Measurements from ENCODE around the gene STEAP1. TPM values are rescaled to one million over a fixed set of nuclear protein-coding genes. Genes with fewer than 3 reads are reported as not detected.
"Not testable (repeated sequence)": the region's sequence is repeated elsewhere in the genome, so short reads cannot be mapped to it uniquely, and the experiment has no call there.

The STEAP1 gene
- total RNA-seq, 4 donors from 2014 or later = 2.9 to 14.6 (median 8.8) TPM

- no peak for DNase-seq (ENCODE audit: extremely low spot score)
- Histone ChIP-seq H3K4me1 (peaks cover 0 to 6% (median 0%) of the 10 kb centered on the region in 4 donors), H3K27ac (replicated peaks in 1 of 4) (no peak overlapping the region), H3K9me3 (no peaks in the 10 kb centered on the region), H3K4me3 (no peak overlapping the region), H3K27me3 (no peaks in the 10 kb centered on the region), H3K36me3 (no peaks in the 10 kb centered on the region)
- intact Hi-C loops (cut with DNase I) = no loop called here
- TF ChIP-seq CTCF (IDR thresholded peaks at IDR 0.05) (no peak), POLR2AphosphoS5 (IDR thresholded peaks at IDR 0.05) (no peak), POLR2A (IDR thresholded peaks at IDR 0.05; ENCODE audit: low read depth) (no peak), EP300 (IDR thresholded peaks at IDR 0.05) (no peak)
Observed at GRCh38 chr7:90181485-90181884, 27.2 kb downstream of the STEAP1 start.

- H3K4me1 ChIP-seq; H3K9me3 ChIP-seq; H3K27ac ChIP-seq (replicated peaks in 1 of 4); intact Hi-C loops (cut with DNase I); DNase-seq (ENCODE audit: extremely low spot score); H3K36me3 ChIP-seq; H3K4me3 ChIP-seq; H3K27me3 ChIP-seq: not testable (repeated sequence)
- 72% methylated on average over 4 of the region's 4 CpGs for WGBS
Observed at GRCh38 chr7:90186290-90186689, 32.0 kb downstream of the STEAP1 start.

GRCh38 chr7:90187507-90188050 lies 33.3 kb downstream of the STEAP1 start:
- Histone ChIP-seq H3K27me3 (no peaks in the 10 kb centered on the region), H3K9me3 (no peaks in the 10 kb centered on the region), H3K4me1 (no peaks in the 10 kb centered on the region), H3K36me3 (no peaks in the 10 kb centered on the region), H3K4me3 (no peak overlapping the region), H3K27ac (replicated peaks in 1 of 4) (no peak overlapping the region)
- TF ChIP-seq POLR2A (IDR thresholded peaks at IDR 0.05; ENCODE audit: low read depth) (no peak), CTCF (IDR thresholded peaks at IDR 0.05) (no peak), POLR2AphosphoS5 (IDR thresholded peaks at IDR 0.05) (no peak), EP300 (IDR thresholded peaks at IDR 0.05) (no peak)
- intact Hi-C loops (cut with DNase I) = no loop called here
- DNase-seq (ENCODE audit: extremely low spot score) = no peak

GRCh38 chr7:90188281-90188680 lies 34.0 kb downstream of the STEAP1 start:
- intact Hi-C loops (cut with DNase I) = no loop called here
- no peaks in the 10 kb centered on the region for H3K4me1 ChIP-seq
- TF ChIP-seq CTCF (IDR thresholded peaks at IDR 0.05) (no peak), POLR2AphosphoS5 (IDR thresholded peaks at IDR 0.05) (no peak), POLR2A (IDR thresholded peaks at IDR 0.05; ENCODE audit: low read depth) (no peak), EP300 (IDR thresholded peaks at IDR 0.05) (no peak)
- no peaks in the 10 kb centered on the region for H3K27me3 ChIP-seq
- no peak for DNase-seq (ENCODE audit: extremely low spot score)
- no peaks in the 10 kb centered on the region for H3K9me3 ChIP-seq
- WGBS = 71% methylated on average over 2 of the region's 2 CpGs
- H3K4me3 ChIP-seq = no peak overlapping the region
- no peaks in the 10 kb centered on the region for H3K36me3 ChIP-seq
- H3K27ac ChIP-seq (replicated peaks in 1 of 4) = no peak overlapping the region

GRCh38 chr7:90190995-90191394 lies 36.7 kb downstream of the STEAP1 start:
- intact Hi-C loops (cut with DNase I) = no loop called here
- no peak for TF ChIP-seq POLR2A (IDR thresholded peaks at IDR 0.05; ENCODE audit: low read depth)
- TF ChIP-seq EP300 (IDR thresholded peaks at IDR 0.05) = no peak
- TF ChIP-seq POLR2AphosphoS5 (IDR thresholded peaks at IDR 0.05) = no peak
- no peak for TF ChIP-seq CTCF (IDR thresholded peaks at IDR 0.05)

More at GRCh38 chr7:90190995-90191394, 36.7 kb downstream of the STEAP1 start:
- H3K9me3 ChIP-seq = no peaks in the 10 kb centered on the region
- DNase-seq (ENCODE audit: extremely low spot score) = no peak
- no peaks in the 10 kb centered on the region for H3K4me1 ChIP-seq
- H3K27me3 ChIP-seq = no peaks in the 10 kb centered on the region
- H3K27ac ChIP-seq (replicated peaks in 1 of 4) = no peak overlapping the region
- no peaks in the 10 kb centered on the region for H3K36me3 ChIP-seq
- H3K4me3 ChIP-seq = no peak overlapping the region
